ENCODE results near the gene DUS4L.

The DUS4L gene

DNA sequence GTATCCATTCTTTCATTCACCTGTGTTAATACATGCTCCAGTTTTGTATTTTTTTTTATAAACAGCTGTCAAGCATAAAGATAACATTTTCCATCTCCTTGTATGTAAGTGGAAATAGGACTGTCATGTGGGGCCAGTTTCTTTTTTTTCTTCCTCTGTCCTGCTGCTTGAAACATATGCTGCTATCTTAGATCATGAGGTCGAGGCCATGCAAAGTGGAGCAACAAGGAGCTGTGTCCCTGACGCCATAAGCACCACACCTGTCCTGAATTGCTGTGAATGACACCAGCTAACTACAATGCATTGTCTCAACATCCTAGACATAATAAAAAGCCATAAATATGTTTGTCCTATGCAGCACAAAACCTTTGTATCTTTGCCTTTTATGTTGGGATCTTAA lies 59.1 kb downstream of the DUS4L start:
- no peaks in the 10 kb centered on the region for H3K36me3 Mint-ChIP-seq (ENCODE audit: low read depth)
- no peaks in the 10 kb centered on the region for H3K9me3 Mint-ChIP-seq
- no peak for DNase-seq
- no peaks in the 10 kb centered on the region for H3K4me1 Mint-ChIP-seq
- no peak overlapping the region for H3K4me3 Mint-ChIP-seq
- H3K27me3 Mint-ChIP-seq (ENCODE audit: low read depth, poor library complexity): no peaks in the 10 kb centered on the region
- TF ChIP-seq, protein P1, sequence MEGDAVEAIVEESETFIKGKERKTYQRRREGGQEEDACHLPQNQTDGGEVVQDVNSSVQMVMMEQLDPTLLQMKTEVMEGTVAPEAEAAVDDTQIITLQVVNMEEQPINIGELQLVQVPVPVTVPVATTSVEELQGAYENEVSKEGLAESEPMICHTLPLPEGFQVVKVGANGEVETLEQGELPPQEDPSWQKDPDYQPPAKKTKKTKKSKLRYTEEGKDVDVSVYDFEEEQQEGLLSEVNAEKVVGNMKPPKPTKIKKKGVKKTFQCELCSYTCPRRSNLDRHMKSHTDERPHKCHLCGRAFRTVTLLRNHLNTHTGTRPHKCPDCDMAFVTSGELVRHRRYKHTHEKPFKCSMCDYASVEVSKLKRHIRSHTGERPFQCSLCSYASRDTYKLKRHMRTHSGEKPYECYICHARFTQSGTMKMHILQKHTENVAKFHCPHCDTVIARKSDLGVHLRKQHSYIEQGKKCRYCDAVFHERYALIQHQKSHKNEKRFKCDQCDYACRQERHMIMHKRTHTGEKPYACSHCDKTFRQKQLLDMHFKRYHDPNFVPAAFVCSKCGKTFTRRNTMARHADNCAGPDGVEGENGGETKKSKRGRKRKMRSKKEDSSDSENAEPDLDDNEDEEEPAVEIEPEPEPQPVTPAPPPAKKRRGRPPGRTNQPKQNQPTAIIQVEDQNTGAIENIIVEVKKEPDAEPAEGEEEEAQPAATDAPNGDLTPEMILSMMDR (IDR thresholded peaks at IDR 0.05): no peak
- no peak overlapping the region for H3K27ac Mint-ChIP-seq

DNA sequence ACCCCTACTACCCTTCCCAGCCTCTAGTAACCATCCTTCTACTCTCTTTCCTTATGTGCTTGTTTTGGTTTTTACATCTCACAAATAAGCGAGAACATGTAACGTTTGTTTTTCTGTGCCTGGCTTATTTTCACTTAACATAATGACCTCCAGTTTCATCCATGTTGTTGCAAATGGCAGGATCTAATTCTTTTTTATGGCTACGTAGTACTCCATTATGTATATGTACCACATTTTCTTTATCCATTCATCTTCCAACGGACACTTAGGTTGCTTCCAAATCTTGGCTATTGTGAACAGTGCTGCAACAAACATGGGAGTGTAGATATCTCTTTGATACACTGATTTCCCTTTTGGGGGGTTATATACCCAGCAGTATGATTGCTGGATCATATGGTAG lies 63.2 kb downstream of the DUS4L start:
- peaks cover 7% of the 10 kb centered on the region for H3K27me3 Mint-ChIP-seq (ENCODE audit: low read depth, poor library complexity)
- no peak for DNase-seq
- H3K9me3 Mint-ChIP-seq: no peaks in the 10 kb centered on the region
- H3K4me3 Mint-ChIP-seq: no peak overlapping the region
- no peaks in the 10 kb centered on the region for H3K4me1 Mint-ChIP-seq
- H3K27ac Mint-ChIP-seq: no peak overlapping the region
- TF ChIP-seq, protein P1 (IDR thresholded peaks at IDR 0.05): no peak
- no peaks in the 10 kb centered on the region for H3K36me3 Mint-ChIP-seq (ENCODE audit: low read depth)
